LNCAP (cell line): Measurements from ENCODE around the gene MRPL36.

ENCODE experiments used
- CTCF ChIP-seq: fragments of 450-650 bp; IDR thresholded peaks from 2 replicates; pipeline ENCODE4 v1.5.1; 2017; ENCODE audit warnings: mild to moderate bottlenecking

Gene MRPL36

DNA sequence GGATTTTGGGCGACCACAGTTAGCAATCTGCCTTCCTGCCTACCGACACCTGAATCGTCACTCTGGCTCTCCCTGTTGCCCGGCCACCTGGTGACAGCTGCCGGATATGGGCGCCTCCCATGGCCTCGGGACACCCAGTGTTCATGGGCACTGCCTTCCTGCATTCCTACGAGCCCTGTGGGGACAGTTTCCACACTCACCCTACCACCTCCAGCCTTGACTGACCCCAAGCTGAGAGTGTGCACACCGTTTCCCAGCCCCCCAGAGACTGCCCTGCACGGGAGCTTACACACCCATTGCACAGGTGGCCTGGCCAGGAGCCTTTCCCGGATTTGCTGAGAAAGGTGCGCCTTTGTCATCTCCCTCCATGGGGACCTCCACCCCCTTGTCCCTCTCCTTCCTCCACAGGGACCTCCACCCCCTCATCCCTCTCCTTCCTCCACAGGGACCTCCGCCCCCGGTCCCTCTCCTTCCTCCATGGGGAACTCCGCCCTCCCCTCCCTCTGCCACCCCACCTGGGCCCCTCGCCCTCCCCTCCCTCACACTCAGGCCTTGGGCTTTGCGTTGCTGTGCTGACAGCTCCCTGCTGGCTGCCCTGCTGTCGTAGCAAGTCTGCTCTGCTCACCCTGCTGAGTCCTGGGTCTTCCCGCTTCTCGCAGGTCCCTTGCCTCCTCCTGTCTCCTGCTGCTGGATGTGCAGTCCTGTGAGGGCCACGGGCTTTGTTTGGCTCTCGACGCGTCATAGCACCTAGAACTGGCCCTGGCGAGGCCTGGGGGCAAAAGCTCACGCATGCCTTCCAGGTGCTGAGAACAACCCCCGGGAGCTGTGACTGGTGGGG lies 48.4 kb downstream of the MRPL36 start:
- no peak for TF ChIP-seq CTCF

- TF ChIP-seq CTCF, result no peak
Observed at GRCh38 chr5:1750469-1750868, 49.2 kb downstream of the MRPL36 start.

- no peak for TF ChIP-seq CTCF
Observed at GRCh38 chr5:1749346-1750124, 50.1 kb downstream of the MRPL36 start.

DNA sequence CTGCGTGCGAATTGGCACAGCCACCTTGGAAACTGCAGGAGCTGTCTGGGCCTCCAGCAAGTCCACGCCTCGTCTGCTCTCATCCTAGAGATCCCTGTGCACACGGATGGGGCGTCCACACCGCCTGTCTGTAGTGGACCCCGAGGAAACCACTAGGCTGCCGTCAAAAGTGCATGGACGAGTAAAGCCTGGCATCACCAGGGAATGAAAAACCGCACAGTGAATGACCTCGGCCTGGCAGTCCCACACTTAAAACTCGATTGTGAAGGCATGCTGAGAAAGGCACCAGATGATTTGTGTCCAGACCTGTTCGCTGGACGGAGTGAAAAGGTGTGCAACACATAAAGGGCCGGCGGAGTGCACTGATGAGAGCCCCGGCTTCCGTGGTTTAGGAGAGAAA lies 50.8 kb downstream of the MRPL36 start:
- no peak for TF ChIP-seq CTCF
